Activated T-helper 2 cell treated with anti-CD3 and anti-CD28 coated beads, Interferon-gamma antibody, Interleukin-2, Interleukin-4, amounts not matched to agents 10 μg/mL and 5 μg/mL and 100 μg/mL, durations not matched to agents 14 hours and 24 hours and 36 hours (primary cell): ENCODE measurements around the gene PLCB1. TPM values are rescaled to one million over a fixed set of nuclear protein-coding genes. Genes with fewer than 3 reads are reported as not detected.

ENCODE experiments used
- DNase-seq: peaks from one replicate; pipeline ENCODE4 v3.0.0; 2021; ENCODE audit warnings: low spot score
- H3K27ac Mint-ChIP-seq: one replicate; pipeline ENCODE4 v1.8.0; 2021; ENCODE audit warnings: mixed read lengths
- H3K27me3 Mint-ChIP-seq: one replicate; pipeline ENCODE4 v1.8.0; 2021; ENCODE audit warnings: low read depth, mixed read lengths
- H3K36me3 Mint-ChIP-seq: one replicate; pipeline ENCODE4 v1.8.0; 2021; ENCODE audit warnings: low read depth, mixed read lengths
- H3K4me1 Mint-ChIP-seq: one replicate; pipeline ENCODE4 v1.8.0; 2021; ENCODE audit warnings: low read depth, mixed read lengths
- H3K4me3 Mint-ChIP-seq: one replicate; pipeline ENCODE4 v1.8.0; 2021; ENCODE audit warnings: low read depth, mild to moderate bottlenecking, moderate library complexity, mixed read lengths
- H3K9me3 Mint-ChIP-seq: one replicate; pipeline ENCODE4 v1.8.0; 2021; ENCODE audit warnings: mixed read lengths
- intact Hi-C: fragments of 100-400 bp; cut with micrococcal nuclease; formaldehyde crosslinking; loops from one replicate; pipeline ENCODE4 v1.15.1; 2023
- total RNA-seq: library from RNA; stranded (reverse); gene quantifications from 2 replicates; pipeline ENCODE4 v1.2.3, GENCODE V29; 2022

Gene PLCB1
- total RNA-seq, 1 donor from 2014 or later, result 2.6 TPM

DNA sequence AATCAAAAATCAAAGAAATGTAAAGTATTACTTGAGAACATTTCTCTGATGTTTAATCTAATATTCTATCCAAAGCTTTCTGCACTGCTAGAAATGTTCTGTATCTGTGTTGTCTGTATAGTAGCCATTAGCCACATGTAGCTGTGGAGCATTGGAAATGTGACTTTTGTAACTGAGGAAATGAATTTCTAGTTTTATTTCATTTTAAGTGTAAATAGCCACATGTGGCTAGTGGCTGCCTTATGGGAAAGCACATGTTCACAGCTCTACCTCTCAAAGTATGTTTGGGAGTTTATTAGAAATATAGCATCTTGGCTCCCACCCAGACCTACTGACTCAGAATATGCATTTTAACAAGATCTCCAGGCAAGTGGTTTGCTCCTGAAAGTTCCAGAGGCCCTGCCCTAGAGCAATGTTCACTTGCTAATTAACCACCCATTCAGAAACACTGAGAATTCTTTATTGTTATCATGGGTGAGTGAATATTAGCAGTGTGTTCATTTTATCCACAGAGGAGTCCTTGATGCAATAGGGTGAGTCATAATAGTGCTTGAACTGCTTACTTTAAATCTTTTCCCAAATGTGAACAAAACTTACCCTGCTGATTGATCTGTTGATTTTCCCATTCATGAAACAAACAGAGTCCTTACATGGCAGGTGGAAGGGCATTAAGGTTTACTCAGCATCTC, 282.7 kb downstream of the PLCB1 start:
- H3K36me3 Mint-ChIP-seq, result no peaks in the 10 kb centered on the region

GRCh38 chr20:8421981-8422380, 289.9 kb downstream of the PLCB1 start:
- no peak for DNase-seq
- H3K36me3 Mint-ChIP-seq, result no peaks in the 10 kb centered on the region
- no peaks in the 10 kb centered on the region for H3K9me3 Mint-ChIP-seq
- H3K27ac Mint-ChIP-seq, result no peak overlapping the region
- peaks cover 2% of the 10 kb centered on the region for H3K4me1 Mint-ChIP-seq
- no peak overlapping the region for H3K4me3 Mint-ChIP-seq
- intact Hi-C loops, result no loop called here
- H3K27me3 Mint-ChIP-seq, result no peaks in the 10 kb centered on the region

More for the DNA sequence above, 282.7 kb downstream of the PLCB1 start:
- peaks cover 4% of the 10 kb centered on the region for H3K4me1 Mint-ChIP-seq
- H3K27me3 Mint-ChIP-seq, result peaks cover 6% of the 10 kb centered on the region
- no peak overlapping the region for H3K27ac Mint-ChIP-seq
- H3K4me3 Mint-ChIP-seq, result no peak overlapping the region
- no peaks in the 10 kb centered on the region for H3K9me3 Mint-ChIP-seq
- DNase-seq, result no peak
- intact Hi-C loops, result no loop called here

GRCh38 chr20:8423482-8423881, 291.4 kb downstream of the PLCB1 start:
- intact Hi-C loops, result no loop called here
- Mint-ChIP-seq H3K27me3 (peaks cover 2% of the 10 kb centered on the region), H3K36me3 (no peaks in the 10 kb centered on the region), H3K4me1 (peaks cover 2% of the 10 kb centered on the region), H3K4me3 (no peak overlapping the region), H3K9me3 (no peaks in the 10 kb centered on the region), H3K27ac (no peak overlapping the region)
- DNase-seq, result no peak

GRCh38 chr20:8424010-8424409, 291.9 kb downstream of the PLCB1 start:
- H3K9me3 Mint-ChIP-seq, result no peaks in the 10 kb centered on the region
- intact Hi-C loops, result no loop called here
- no peak overlapping the region for H3K27ac Mint-ChIP-seq
- no peak for DNase-seq
- H3K4me1 Mint-ChIP-seq, result peaks cover 2% of the 10 kb centered on the region
- H3K36me3 Mint-ChIP-seq, result no peaks in the 10 kb centered on the region
- H3K27me3 Mint-ChIP-seq, result peaks cover 2% of the 10 kb centered on the region
- no peak overlapping the region for H3K4me3 Mint-ChIP-seq

DNA sequence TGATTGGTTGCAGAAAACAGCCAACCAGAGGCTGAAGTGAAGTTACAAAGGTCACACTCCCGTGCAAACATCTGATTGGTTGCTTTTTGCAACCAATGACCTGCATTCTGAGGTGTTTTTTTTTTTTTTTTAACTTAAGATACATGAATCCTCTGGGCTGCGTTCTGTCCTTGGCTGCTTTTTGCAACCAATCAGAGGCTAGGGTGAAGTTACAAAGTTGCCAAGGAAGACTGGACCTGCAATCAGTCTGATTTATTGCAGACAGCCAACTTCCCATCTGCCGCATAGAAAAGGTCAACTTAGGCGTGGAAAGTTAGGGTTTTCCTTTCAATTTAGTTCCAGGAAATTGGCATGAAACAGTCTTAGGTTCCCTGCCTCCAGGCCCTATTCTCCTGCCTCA, 292.9 kb downstream of the PLCB1 start:
- Mint-ChIP-seq H3K27ac (no peak overlapping the region), H3K36me3 (no peaks in the 10 kb centered on the region), H3K4me3 (no peak overlapping the region), H3K4me1 (peaks cover 2% of the 10 kb centered on the region), H3K27me3 (peaks cover 3% of the 10 kb centered on the region), H3K9me3 (no peaks in the 10 kb centered on the region)
- intact Hi-C loops, result no loop called here
- DNase-seq, result no peak

DNA sequence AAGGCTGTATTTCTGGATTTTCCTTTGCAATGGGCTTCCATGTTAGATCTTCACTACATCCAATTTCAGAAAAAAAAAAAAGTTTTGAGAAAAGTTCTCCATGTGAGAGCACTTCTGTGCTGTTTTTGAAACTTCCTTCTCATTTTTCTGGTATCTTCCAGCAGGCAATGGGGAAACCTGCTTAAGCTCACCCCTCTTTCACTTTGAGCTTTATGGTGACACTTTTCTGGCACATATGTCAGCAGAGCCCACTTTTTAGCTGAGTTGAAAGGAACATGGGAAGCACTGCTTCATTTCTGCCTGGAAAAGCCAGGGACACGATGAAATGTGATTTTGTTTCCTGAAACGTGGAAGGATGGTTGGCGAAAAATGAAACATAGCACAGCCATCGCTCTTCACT, 293.7 kb downstream of the PLCB1 start:
- H3K4me3 Mint-ChIP-seq, result no peak overlapping the region
- intact Hi-C loops, result no loop called here
- H3K27ac Mint-ChIP-seq, result no peak overlapping the region
- H3K36me3 Mint-ChIP-seq, result no peaks in the 10 kb centered on the region
- no peaks in the 10 kb centered on the region for H3K9me3 Mint-ChIP-seq
- H3K4me1 Mint-ChIP-seq, result peaks cover 2% of the 10 kb centered on the region
- DNase-seq, result no peak
- peaks cover 4% of the 10 kb centered on the region for H3K27me3 Mint-ChIP-seq

GRCh38 chr20:8427419-8428040, 295.5 kb downstream of the PLCB1 start:
- no peak for DNase-seq
- Mint-ChIP-seq H3K4me1 (peaks cover 2% of the 10 kb centered on the region), H3K27me3 (peaks cover 4% of the 10 kb centered on the region), H3K4me3 (no peak overlapping the region), H3K9me3 (no peaks in the 10 kb centered on the region), H3K27ac (no peak overlapping the region), H3K36me3 (no peaks in the 10 kb centered on the region)
- intact Hi-C loops, result no loop called here

DNA sequence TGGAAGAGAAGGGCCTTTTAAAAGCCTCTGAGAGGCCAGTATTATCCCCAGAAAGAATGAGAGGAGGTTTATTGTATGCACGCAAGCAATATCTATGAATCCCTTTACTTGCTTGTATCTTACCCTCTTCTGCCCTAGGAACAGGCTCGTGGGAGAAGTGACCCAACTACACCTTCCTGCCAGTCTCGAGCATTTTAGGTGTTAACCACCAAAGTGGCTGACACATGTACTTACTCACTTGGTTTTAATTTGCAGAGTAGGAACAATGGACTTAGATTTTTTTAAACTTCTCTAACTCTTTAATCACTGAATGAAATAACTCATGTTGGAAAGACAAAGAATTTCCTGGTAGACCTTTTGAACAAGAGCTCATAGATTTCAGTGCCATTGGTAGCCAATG, 296.9 kb downstream of the PLCB1 start:
- H3K27me3 Mint-ChIP-seq, result peaks cover 4% of the 10 kb centered on the region
- no peak for DNase-seq
- H3K4me1 Mint-ChIP-seq, result peaks cover under 1% of the 10 kb centered on the region
- no peak overlapping the region for H3K4me3 Mint-ChIP-seq
- no peak overlapping the region for H3K27ac Mint-ChIP-seq
- intact Hi-C loops, result no loop called here
- no peaks in the 10 kb centered on the region for H3K36me3 Mint-ChIP-seq
- H3K9me3 Mint-ChIP-seq, result no peaks in the 10 kb centered on the region

DNA sequence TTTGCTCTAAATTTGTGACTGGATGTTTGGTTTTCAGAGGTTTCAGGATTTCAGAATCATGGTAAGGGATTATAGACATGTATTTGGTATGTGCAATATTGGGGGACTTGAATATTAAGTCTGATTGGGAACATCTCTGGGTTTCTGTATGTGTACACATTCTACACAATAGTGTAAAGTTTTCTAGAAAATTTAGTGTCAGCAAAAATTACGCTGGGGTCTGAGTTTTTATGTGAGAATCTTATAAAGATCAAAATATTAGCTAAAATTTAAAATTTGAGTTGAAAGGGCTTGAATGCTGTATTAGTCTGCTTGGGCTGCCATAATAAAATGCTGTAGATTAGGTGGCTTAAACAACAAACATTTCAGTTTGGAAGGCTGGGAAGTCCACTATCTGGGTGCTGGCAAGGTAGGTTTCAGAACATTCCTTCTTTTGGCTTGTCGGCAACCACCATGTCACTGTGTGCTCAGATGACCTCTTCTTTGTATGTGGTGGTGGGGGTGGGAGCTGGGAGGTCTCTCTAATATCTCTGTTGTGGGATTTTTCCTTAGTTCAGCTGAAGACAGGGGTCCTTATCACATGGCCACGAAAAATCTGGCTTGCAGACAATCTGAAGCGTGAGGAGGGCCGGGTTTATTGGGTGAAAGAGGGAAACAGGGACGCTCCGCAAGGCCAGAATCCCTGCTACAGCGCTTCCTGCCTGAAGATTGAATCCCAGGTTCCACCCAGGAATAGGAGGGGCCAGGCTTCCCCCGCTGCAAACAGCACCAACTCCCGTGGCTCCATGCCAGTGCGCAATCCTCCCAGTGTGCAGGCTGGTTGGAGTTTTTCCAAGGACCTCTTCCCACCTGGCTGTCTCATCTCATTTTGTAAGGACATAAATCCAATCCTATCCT, 299.7 kb downstream of the PLCB1 start:
- no peaks in the 10 kb centered on the region for H3K4me1 Mint-ChIP-seq
- no peak overlapping the region for H3K4me3 Mint-ChIP-seq
- DNase-seq, result no peak
- H3K36me3 Mint-ChIP-seq, result no peaks in the 10 kb centered on the region
- H3K27ac Mint-ChIP-seq, result no peak overlapping the region
- peaks cover 4% of the 10 kb centered on the region for H3K27me3 Mint-ChIP-seq
- intact Hi-C loops, result no loop called here
- no peaks in the 10 kb centered on the region for H3K9me3 Mint-ChIP-seq

DNA sequence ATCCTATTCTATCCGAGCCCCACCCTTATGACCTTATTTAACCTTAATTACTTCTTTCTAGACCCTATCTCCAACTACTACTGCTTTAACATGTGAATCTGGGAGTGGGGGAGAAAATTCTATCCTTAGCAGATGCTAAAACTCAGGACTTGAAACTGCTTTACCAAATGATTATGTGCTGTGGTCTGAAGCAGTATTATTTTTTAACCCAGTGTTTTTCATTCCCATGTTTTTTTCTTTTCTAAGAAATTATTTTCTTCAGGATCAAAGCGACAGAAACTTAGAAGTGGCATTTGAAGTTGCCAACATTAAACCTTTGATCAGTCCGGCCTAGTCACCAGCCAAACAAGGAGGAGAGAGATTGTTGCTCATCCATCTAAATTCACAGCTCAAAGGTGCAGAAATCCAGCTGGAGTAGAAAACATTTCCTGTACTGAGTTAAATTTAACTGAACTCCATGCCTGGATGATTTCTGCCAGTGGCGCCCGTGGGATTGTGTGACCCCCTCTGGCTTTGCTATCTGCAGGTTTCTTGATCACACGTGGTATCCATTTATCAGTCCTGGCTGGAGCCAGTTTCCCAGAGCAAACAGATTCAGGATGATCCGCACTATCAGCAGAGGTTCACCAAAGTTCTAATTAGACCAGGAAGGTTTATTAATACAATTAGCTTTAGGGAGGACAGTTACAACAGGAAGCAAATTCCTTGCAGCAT, 300.5 kb downstream of the PLCB1 start:
- H3K4me1 Mint-ChIP-seq, result no peaks in the 10 kb centered on the region
- no peak overlapping the region for H3K27ac Mint-ChIP-seq
- H3K27me3 Mint-ChIP-seq, result peaks cover 2% of the 10 kb centered on the region
- H3K9me3 Mint-ChIP-seq, result no peaks in the 10 kb centered on the region
- no peaks in the 10 kb centered on the region for H3K36me3 Mint-ChIP-seq
- H3K4me3 Mint-ChIP-seq, result no peak overlapping the region
- no peak for DNase-seq
- intact Hi-C loops, result no loop called here

DNA sequence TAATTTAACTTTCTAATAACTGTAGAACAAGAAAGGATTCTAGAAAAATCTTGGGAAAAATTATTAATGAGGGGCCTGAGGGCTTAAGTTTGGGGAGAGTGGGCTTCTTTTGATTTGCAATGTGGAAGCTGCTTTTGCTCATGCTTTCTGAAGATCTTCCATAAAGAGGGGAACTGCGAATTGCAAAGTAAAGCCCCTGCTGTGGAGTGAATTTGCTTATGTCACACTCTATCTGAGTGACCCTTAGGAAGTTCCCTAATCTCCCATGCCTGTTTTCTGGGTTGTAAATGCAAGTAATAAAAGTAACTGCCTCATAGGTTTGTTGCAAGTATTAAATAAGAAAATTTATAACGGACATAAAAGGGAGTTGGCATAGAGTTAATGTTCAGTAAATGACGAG, 301.2 kb downstream of the PLCB1 start:
- no peak overlapping the region for H3K27ac Mint-ChIP-seq
- H3K9me3 Mint-ChIP-seq, result no peaks in the 10 kb centered on the region
- no peak for DNase-seq
- no peaks in the 10 kb centered on the region for H3K36me3 Mint-ChIP-seq
- no peaks in the 10 kb centered on the region for H3K4me1 Mint-ChIP-seq
- H3K27me3 Mint-ChIP-seq, result peaks cover 2% of the 10 kb centered on the region
- no peak overlapping the region for H3K4me3 Mint-ChIP-seq
- intact Hi-C loops, result no loop called here

- no peak overlapping the region for H3K4me3 Mint-ChIP-seq
- H3K27me3 Mint-ChIP-seq, result peaks cover 2% of the 10 kb centered on the region
- intact Hi-C loops, result no loop called here
- no peaks in the 10 kb centered on the region for H3K9me3 Mint-ChIP-seq
- no peaks in the 10 kb centered on the region for H3K4me1 Mint-ChIP-seq
- no peak for DNase-seq
- H3K36me3 Mint-ChIP-seq, result no peaks in the 10 kb centered on the region
- no peak overlapping the region for H3K27ac Mint-ChIP-seq
These were observed 302.3 kb downstream of the PLCB1 start for GRCh38 chr20:8434326-8434876.
